HepG2 (cell line): ENCODE data around the gene KIF22. TPM values are rescaled to one million over a fixed set of nuclear protein-coding genes. Genes with fewer than 3 reads are reported as not detected.

ENCODE experiments used
- ATF2 ChIP-seq: sonication (generic); formaldehyde crosslinking; IDR thresholded peaks from 2 replicates; pipeline ENCODE4 v1.4.0; 2020; ENCODE audit warnings: missing genetic modification reagents
- FOXK1 ChIP-seq: sonication (generic); formaldehyde crosslinking; IDR thresholded peaks from 2 replicates; pipeline ENCODE4 v1.4.0; 2020; ENCODE audit warnings: low read depth, missing genetic modification reagents, borderline replicate concordance
- LCORL ChIP-seq, 2 experiments: fragments of 450-650 bp in 1 of 2; sonication (generic) in 1 of 2; formaldehyde crosslinking in 1 of 2; IDR thresholded peaks; 2 replicates each; pipeline versions ENCODE4 v1.5.0 to v1.6.1; 2017 to 2020; ENCODE audit warnings: antibody characterized with exemption in 1 of 2, missing genetic modification reagents in 1 of 2
- NFE2L2 ChIP-seq: fragments of 150-350 bp; IDR thresholded peaks from 2 replicates; pipeline ENCODE4 v1.6.1; 2014; ENCODE audit warnings: low read length
- NFYB ChIP-seq: sonication (generic); formaldehyde crosslinking; IDR thresholded peaks from 2 replicates; pipeline ENCODE4 v1.4.0; 2020; ENCODE audit warnings: missing genetic modification reagents
- NPAS2 ChIP-seq: sonication (generic); formaldehyde crosslinking; IDR thresholded peaks from 2 replicates; pipeline ENCODE4 v1.8.0; 2022; ENCODE audit warnings: mild to moderate bottlenecking, missing genetic modification reagents, borderline replicate concordance
- NR1H2 ChIP-seq: sonication (generic); formaldehyde crosslinking; IDR thresholded peaks from 2 replicates; pipeline ENCODE4 v1.8.1; 2022; ENCODE audit warnings: low read depth, missing genetic modification reagents, borderline replicate concordance
- PBX2 ChIP-seq: IDR thresholded peaks from 2 replicates; pipeline ENCODE4 v1.6.1; 2016; ENCODE audit warnings: control low read depth
- TRIM22 ChIP-seq: fragments of 450-650 bp; IDR thresholded peaks from 2 replicates; pipeline ENCODE4 v1.6.1; 2017
- ZBED4 ChIP-seq: sonication (generic); formaldehyde crosslinking; IDR thresholded peaks from 2 replicates; pipeline ENCODE4 v1.4.0; 2020; ENCODE audit warnings: missing genetic modification reagents, borderline replicate concordance
- ZBTB38 ChIP-seq: sonication (generic); formaldehyde crosslinking; IDR thresholded peaks from 2 replicates; pipeline ENCODE4 v1.5.1; 2020; ENCODE audit warnings: mild to moderate bottlenecking, missing genetic modification reagents
- ZNF138 ChIP-seq: sonication (generic); formaldehyde crosslinking; IDR thresholded peaks from 2 replicates; pipeline ENCODE4 v1.5.0; 2020; ENCODE audit warnings: mild to moderate bottlenecking, low read depth, missing genetic modification reagents
- ZNF430 ChIP-seq: sonication (generic); formaldehyde crosslinking; IDR thresholded peaks from 2 replicates; pipeline ENCODE4 v1.9.0; 2021; ENCODE audit warnings: mild to moderate bottlenecking, missing genetic modification reagents
- ZNF441 ChIP-seq: sonication (generic); formaldehyde crosslinking; IDR thresholded peaks from 2 replicates; pipeline ENCODE4 v1.7.0; 2021; ENCODE audit warnings: missing genetic modification reagents, borderline replicate concordance
- ZNF512 ChIP-seq: sonication (generic); formaldehyde crosslinking; IDR thresholded peaks from 2 replicates; pipeline ENCODE4 v1.4.0; 2020; ENCODE audit warnings: mild to moderate bottlenecking, missing genetic modification reagents
- ZNF598 ChIP-seq: sonication (generic); formaldehyde crosslinking; IDR thresholded peaks from 2 replicates; pipeline ENCODE4 v1.5.1; 2020; ENCODE audit warnings: mild to moderate bottlenecking, missing genetic modification reagents, borderline replicate concordance
- ZNF704 ChIP-seq: sonication (generic); formaldehyde crosslinking; IDR thresholded peaks from 2 replicates; pipeline ENCODE4 v1.8.1; 2023; ENCODE audit warnings: mild to moderate bottlenecking, inconsistent platforms, moderate library complexity, missing genetic modification reagents, borderline replicate concordance
- polyA plus RNA-seq, 8 experiments: library from polyadenylated mRNA; depleted of rRNA in 3 of 8; stranded (reverse) in 7 of 8; unstranded in 1 of 8; fragments of >200 nt; fragmentation: Illumina TruSeq in 4 of 8; extraction: Trizol in 4 of 8; gene quantifications; 2 replicates each; pipeline versions ENCODE4 v1.2.1 to v1.2.3, GENCODE V29; 2011 to 2016; ENCODE audit warnings: low read depth in 4 of 8, missing spikeins in 1 of 8, mixed read lengths in 1 of 8; ENCODE audit not compliant: insufficient read depth in 1 of 8
- total RNA-seq, 5 experiments: library from RNA; depleted of rRNA; stranded (reverse); fragments of >200 nt; fragmentation: Illumina TruSeq; extraction: Trizol; gene quantifications; 2 replicates each; pipeline ENCODE4 v1.2.3, GENCODE V29; 2016; ENCODE audit warnings: low read depth in 1 of 5

Gene KIF22
- total and polyA plus RNA-seq, 2 of the 13 experiments (the other 11 are each of a cell fraction or from before 2014, with no cell fraction given): 95.8 to 118 TPM

GRCh38 chr16:29807426-29808218 is 17.1 kb downstream of the KIF22 start (continued):
- TF ChIP-seq TRIM22 (no peak), PBX2 (no peak), NFYB (CRISPR knock-in tag) (no peak), ZNF704 (peak; percentile 99), ZNF441 (peak; percentile 95; the same call in 1 of the 2 replicates), LCORL (IDR thresholded peaks at IDR 0.05) (no peak), LCORL (CRISPR knock-in tag; IDR thresholded peaks at IDR 0.05) (peak; percentile 93), ATF2 (peak; percentile 69; the same call in 1 of the 2 replicates), ZNF138 (peak; percentile 96), ZBED4 (CRISPR knock-in tag) (no peak), ZNF598 (CRISPR knock-in tag) (peak; percentile 100), NFE2L2 (no peak), ZBTB38 (CRISPR knock-in tag) (peak; percentile 97), ZNF512 (CRISPR knock-in tag) (0 out of 2 replicates have a peak, but pooled peaks have one; percentile 30), ZNF430 (CRISPR knock-in tag) (peak; percentile 99), NR1H2 (CRISPR knock-in tag) (peak; percentile 94; the same call in 1 of the 2 replicates), NPAS2 (CRISPR knock-in tag) (no peak), FOXK1 (CRISPR knock-in tag) (peak; percentile 68; the same call in 1 of the 2 replicates)
